ENCODE measurements around the gene TVP23B. TPM values are rescaled to one million over a fixed set of nuclear protein-coding genes. Genes with fewer than 3 reads are reported as not detected.

Gene TVP23B
- total RNA-seq, 2 experiments from 2014 or later: 21.6 to 29.9 TPM

Other genes with a start within 250 kb of the TVP23B start
- gene TBC1D28, start 136.8 kb upstream of the TVP23B start, total RNA-seq: not detected
- 1 to 10 TPM; 4.4 to 5.8 TPM for gene FOXO3B, start 98.9 kb upstream of the TVP23B start, total RNA-seq
- gene FBXW10, start 37.1 kb upstream of the TVP23B start, total RNA-seq: not detected
- 10 to 100 TPM; 57.3 to 57.8 TPM for gene PRPSAP2, start 76.9 kb downstream of the TVP23B start, total RNA-seq
- gene SLC5A10, start 171.0 kb downstream of the TVP23B start, total RNA-seq: not detected
- 1 to 10 TPM; 4.0 to 4.5 TPM for gene FAM83G, start 223.6 kb downstream of the TVP23B start, total RNA-seq